Kidney capillary endothelial cell (primary cell): ENCODE results near the gene IL11RA.

Experiments
- DNase-seq: peaks from one replicate; pipeline ENCODE4 v3.0.0-alpha.2; 2018; ENCODE audit warnings: low spot score

The IL11RA gene

GRCh38 chr9:34654323-34655051, 2.5 kb downstream of the IL11RA start:
- no peak for DNase-seq

- DNase-seq: no peak
These were observed 3.4 kb downstream of the IL11RA start for GRCh38 chr9:34655394-34655793.

- DNase-seq: no peak
These were observed 5.0 kb downstream of the IL11RA start for GRCh38 chr9:34656992-34657391.

GRCh38 chr9:34658461-34658860, 6.5 kb downstream of the IL11RA start:
- DNase-seq: no peak

- no peak for DNase-seq
These were observed 7.7 kb downstream of the IL11RA start for GRCh38 chr9:34659592-34660253.

- no peak for DNase-seq
These were observed 10.7 kb downstream of the IL11RA start, which contains the start of gene CCL27 for GRCh38 chr9:34662526-34663302. Gene CCL27 (minus strand): TSS chr9:34662657. CDS start chr9:34662633, 24 bp downstream.

GRCh38 chr9:34663303-34663605, 11.3 kb downstream of the IL11RA start:
- no peak for DNase-seq

GRCh38 chr9:34664281-34665066, 12.5 kb downstream of the IL11RA start:
- DNase-seq: peak; percentile 72

GRCh38 chr9:34665067-34665380, 13.0 kb downstream of the IL11RA start:
- DNase-seq: no peak

- peak; percentile 89 for DNase-seq
These were observed 13.6 kb downstream of the IL11RA start for GRCh38 chr9:34665381-34666250.

- DNase-seq: no peak
These were observed 18.0 kb downstream of the IL11RA start for GRCh38 chr9:34669809-34670562.

GRCh38 chr9:34671307-34671706, 19.3 kb downstream of the IL11RA start:
- no peak for DNase-seq

GRCh38 chr9:34674440-34674839, 22.5 kb downstream of the IL11RA start:
- no peak for DNase-seq

- peak; percentile 48 for DNase-seq
These were observed 23.2 kb downstream of the IL11RA start for GRCh38 chr9:34675048-34675714.

- no peak for DNase-seq
These were observed 23.9 kb downstream of the IL11RA start for GRCh38 chr9:34675869-34676268.

- no peak for DNase-seq
These were observed 32.2 kb downstream of the IL11RA start for GRCh38 chr9:34684145-34684544.

GRCh38 chr9:34684816-34685215, 32.8 kb downstream of the IL11RA start:
- DNase-seq: no peak

GRCh38 chr9:34685591-34685990, 33.6 kb downstream of the IL11RA start:
- no peak for DNase-seq

- no peak for DNase-seq
These were observed 34.2 kb downstream of the IL11RA start for GRCh38 chr9:34686231-34686630.

- no peak for DNase-seq
These were observed 34.7 kb downstream of the IL11RA start for GRCh38 chr9:34686732-34687131.
